Measurements from ENCODE around the gene RBP4.
A peak's percentile ranks its signal among the peaks of the same experiment; 100 is the strongest.
"Not testable (repeated sequence)": the region's sequence is repeated elsewhere in the genome, so short reads cannot be mapped to it uniquely, and the experiment has no call there.

The RBP4 gene

DNA sequence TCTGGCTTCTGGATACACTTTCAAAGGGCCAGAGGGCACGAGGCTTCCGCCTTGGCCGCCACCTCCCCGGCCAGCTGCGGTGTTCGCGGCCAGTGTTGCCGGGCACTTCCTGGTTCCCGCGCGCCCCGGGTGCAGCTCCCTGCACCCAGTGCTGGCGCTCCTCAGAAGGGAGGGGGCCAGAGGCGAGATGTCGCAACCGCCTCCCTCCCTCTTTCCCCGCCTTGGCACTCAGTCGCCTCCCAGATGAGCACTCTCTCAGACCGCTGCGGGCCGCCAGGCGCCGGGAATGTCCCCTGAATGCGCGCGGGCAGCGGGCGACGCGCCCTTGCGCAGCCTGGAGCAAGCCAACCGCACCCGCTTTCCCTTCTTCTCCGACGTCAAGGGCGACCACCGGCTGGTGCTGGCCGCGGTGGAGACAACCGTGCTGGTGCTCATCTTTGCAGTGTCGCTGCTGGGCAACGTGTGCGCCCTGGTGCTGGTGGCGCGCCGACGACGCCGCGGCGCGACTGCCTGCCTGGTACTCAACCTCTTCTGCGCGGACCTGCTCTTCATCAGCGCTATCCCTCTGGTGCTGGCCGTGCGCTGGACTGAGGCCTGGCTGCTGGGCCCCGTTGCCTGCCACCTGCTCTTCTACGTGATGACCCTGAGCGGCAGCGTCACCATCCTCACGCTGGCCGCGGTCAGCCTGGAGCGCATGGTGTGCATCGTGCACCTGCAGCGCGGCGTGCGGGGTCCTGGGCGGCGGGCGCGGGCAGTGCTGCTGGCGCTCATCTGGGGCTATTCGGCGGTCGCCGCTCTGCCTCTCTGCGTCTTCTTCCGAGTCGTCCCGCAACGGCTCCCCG is 34.4 kb downstream of the RBP4 start, which contains the start of gene FFAR4:
Gene FFAR4 (plus strand): TSS at position 231 of the 842 bp plus-strand sequence. CDS start 56 bp downstream, at position 287.
- no peak for DNase-seq (ENCODE audit: low read depth)

DNA sequence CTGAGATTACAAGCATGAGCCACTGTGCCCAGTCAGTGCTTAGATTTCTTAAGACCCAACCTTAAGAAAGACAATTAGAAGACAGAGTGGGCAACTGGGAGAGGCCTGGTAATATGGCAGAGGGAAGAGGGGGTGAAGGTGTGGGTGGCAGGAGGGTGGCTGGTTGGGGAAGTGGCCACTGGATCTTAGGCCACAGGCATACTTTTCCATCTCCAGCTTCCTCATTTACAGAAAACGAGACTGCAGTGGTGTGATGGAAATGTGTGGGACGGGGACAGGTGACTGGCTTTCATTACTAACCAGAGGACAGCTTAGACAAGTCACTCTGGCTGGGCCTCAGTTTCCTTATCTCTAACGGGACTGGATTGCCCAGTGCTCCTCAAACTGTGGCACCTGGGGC is 35.6 kb downstream of the RBP4 start:
- DNase-seq (ENCODE audit: low read depth): no peak

DNA sequence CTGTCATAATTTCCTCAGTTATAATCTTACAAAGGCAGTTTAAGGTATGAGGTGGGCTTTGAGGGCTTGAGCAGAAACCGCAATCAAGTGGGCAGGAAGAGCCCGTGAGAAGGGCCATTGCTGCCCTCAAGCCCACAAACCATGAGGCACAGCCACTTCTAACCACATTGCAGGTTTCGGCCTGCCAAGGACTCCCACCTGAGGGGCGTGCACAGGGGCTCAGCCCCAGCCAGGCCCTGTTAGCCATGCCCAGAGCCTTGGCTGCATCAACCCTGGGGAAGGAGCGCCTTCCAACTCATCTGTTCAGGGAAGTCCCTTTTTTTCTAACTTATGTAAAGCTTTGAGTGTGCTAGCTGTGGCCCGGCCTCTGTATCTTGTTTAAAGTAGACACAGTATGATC is 40.5 kb downstream of the RBP4 start:
- no peak for DNase-seq (ENCODE audit: low read depth)

DNA sequence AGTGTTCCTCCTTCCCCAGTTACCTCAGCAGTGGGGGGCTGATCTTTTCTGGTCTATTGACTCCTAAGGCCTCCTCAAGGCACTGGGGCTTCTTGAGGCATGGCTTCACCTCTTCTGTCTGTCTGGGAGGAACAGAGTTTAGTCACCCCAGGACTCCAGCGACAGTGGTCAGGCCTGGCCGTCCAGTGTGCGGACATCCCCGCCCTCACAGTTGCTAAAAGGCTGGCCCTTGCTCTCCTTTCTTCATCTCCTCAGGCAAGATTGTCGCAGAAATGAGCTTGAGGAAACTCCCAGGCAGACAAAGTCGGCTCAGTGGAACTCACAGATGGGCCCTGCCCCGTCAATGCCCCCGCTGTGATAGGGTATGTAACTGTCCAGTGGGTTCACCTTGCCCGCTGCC is 41.5 kb downstream of the RBP4 start:
- DNase-seq (ENCODE audit: low read depth): no peak

DNA sequence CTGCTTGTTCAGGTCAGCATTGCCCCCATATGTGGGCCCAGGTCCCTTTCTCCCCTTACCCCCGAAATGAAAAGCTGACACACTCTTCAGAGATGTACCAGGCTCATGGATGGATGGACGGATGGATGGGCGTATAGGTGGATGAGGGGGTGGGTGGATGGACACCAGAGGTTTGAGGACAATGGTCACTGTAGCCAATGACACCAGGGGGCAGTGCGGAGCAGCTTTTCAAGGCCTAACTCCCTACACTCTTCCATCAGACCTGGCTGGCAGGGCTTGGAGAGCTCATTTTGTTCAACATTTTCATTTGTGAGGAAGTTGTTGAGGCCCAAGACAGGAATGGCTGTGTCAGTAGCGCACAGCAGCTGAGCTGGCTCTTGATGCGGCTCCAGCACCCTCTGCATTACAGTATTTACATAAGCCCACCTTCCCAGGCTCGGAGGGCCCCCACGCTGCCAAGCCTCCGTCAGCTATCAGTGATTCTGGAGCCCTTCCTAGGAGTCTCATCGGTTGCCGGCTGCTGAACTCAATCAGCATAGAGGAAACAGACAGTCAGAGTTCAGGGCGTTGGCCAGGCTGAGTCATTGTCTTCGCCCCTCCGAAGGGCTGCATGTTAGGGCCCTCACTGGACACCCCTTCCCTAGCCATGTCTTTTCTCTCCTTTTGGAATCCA is 46.1 kb downstream of the RBP4 start:
- peak; percentile 43 for DNase-seq (ENCODE audit: low read depth)

DNA sequence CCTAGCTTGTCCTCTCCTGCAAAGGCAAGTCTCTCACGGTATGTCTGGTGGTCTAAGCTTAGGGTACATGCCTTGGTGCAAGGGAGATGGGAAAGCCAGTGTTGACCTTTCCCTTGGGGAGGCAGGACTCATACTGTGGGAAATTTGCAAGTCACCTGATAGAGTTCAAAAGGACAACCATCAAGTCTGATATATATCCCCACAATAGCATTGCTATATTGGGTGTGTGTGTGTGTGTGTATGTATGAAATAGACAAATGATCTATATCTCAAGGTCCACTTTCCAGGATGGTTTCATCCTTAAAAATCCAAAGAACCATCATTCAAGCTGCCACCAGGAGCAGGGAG is 46.7 kb downstream of the RBP4 start:
- DNase-seq (ENCODE audit: low read depth): no peak

DNA sequence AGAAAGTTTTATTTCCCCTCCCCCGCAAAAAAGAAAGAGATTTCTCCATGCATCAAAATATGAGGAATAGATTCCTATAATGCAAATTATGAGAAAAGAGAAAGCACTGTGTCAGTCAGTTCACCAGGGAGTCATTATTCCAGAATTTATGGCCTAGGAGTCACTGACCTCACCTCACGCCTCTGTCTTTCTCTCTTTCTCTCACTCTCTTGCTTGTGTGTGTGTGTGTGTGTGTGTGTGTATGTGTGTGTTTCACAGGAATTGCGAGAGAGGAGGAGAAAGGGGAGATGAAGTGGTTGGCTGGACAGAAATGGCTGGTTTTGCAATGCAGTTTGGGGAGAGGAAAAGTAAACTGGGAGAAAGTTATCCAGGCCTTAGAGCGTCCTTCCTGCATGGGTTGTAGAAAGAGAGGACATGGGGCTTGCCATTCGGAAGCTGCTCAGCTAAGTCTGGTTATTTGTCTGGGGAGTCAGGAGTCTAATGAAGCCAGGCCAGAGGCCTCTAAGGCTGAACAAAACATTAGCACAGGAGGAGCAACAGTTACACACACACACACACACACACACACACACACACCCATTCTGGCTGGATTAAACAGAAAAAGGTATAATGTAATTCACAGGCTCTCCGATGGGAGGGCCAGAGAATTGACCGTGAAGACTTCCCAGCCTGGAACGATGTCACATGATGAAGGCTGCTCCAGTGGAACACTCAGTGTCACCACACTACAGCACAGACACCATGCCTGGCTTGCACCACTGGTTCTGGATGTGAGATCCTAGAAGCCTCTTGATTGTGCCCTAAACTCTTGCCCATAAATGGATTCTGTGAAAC is 47.3 kb downstream of the RBP4 start:
- no peak for DNase-seq (ENCODE audit: low read depth)

DNA sequence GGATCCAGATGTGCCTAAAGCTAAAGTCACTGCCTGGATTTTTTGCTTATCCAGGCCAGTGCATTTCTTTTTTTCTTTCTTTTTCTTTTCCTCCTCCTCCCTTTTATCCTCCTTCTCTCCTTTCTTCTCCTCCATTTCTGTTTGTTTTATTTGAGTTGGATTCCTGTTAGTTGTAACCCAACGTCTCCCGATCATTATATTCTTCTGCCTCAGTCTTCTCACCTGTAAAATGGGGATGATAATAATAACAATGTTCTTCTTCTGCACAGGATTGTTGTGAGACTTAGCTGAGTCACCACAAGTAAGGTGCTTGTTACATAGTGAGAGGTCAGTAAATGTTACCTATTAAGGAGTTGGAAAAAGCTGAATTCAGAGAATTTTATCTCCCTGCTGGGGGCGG is 48.3 kb downstream of the RBP4 start:
- DNase-seq (ENCODE audit: low read depth): no peak

DNA sequence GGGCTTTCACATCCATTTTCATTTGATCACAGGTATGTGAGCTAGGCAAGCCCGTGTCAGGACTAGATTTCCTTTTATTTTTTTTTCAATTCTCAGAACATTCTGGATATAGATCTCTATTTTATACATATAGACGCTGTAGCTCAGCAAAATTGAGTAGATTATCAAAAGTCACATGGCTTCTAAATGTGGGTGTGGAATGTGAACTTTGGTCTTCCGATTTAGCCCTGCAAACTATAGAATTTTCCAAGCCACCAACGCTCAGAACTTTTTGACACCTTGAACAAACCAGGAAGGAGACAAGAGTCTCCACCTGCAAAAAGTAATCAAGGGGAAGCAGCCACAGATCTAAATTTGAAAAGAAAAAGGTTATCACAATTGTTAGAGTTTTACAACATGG is 50.4 kb downstream of the RBP4 start:
- no peak for DNase-seq (ENCODE audit: low read depth)

DNA sequence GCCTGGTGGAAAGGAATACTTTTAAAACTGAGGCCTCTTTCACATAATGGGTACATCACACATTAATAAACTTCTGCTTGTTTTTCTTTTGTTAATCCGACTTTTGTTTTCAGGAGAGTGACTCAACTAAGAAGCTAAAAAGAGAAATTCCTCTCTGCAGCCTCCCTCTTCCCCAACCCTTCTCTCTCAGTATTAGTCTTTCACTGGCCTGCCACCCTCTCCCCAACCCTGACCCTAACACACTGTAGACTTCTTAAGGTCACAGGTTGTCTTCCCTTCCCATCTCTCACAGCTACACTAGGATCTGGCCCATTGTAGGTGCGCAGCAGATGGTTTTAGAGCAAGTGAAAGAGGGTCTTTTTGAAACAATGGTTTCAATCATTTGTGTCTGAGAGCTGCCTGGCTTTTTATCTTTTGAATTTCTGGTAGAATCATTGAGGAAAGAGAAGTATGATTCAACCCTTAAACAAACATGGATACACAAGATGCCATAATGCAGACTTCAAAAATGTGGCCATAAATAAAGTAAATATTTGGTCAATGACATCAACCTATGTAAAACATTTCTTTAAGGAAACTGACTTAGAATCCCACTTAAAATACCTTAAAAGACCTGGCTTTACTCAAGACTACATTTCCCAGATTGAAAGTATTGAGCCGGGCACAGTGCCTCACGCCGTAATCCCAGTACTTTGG is 52.5 kb downstream of the RBP4 start:
- no peak for DNase-seq (ENCODE audit: low read depth)

DNA sequence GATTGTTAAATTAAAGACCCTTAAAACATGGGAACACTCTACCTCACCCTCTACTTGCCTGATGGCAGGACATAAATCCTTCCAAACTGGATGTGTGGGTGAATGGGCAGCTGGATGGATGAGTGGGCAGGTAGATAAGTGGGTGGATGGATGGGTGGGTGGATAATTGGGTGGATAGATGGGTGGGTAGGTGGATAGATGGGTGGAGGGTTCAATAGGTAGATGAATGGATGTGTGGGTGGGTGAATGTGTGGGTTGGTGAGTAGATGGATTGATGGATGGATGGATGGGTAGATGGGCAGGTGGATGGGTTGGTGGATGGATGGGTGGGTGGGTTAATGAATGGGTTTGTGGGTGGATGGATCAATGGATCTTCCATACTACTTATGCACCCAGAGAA is 53.5 kb downstream of the RBP4 start:
- no peak for DNase-seq (ENCODE audit: low read depth)

DNA sequence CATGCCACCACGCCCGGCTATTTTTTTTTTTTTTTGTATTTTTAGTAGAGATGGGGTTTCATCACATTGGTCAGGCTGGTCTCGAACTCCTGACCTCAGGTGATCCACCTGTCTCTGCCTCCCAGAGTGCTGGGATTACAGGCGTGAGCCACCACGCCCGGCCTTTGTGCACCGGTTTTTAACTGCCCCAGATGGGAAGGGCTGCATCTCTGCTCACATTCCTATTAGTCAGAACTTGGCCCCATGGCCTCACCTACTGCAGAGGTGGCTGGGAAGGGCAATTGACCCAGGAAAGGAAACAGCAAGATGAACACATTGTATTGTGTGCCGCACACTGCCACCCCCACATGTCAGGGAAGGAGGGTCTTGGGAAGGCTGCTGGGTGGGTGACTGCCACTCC is 54.0 kb downstream of the RBP4 start:
- DNase-seq (ENCODE audit: low read depth): not testable (repeated sequence)

DNA sequence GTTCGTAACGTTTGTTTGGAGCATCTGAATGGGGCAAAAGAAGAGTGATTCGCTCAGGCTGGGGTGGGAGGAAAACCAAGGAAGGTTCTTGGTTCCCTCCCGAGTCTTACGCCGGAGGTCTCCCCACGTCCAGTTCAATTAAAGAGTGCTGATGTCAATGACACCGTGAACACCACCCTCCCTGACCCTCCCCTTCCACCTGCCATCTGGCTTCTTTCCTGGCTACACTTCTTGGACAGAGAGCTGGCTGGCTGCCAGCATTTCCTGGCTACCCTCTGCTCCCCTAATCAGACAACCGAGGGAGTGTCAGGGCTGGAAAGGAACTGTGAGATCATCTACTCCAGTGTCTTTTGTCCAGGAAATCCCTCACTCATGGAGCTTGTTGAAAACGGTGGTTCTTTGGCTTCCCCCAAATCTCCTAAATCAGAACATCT is 58.7 kb downstream of the RBP4 start:
- no peak for DNase-seq (ENCODE audit: low read depth)

Measured in fibroblast of the conjunctiva (primary cell).